H9 (cell line): ENCODE measurements around the gene EXOC3L4. TPM values are rescaled to one million over a fixed set of nuclear protein-coding genes. Genes with fewer than 3 reads are reported as not detected.

Experiments used
- DNase-seq: peaks from one replicate; pipeline ENCODE4 v3.0.0-alpha.2; 2017
- H2AFZ ChIP-seq: one replicate; pipeline ENCODE4 v1.6.1; 2013; ENCODE audit warnings: mild to moderate bottlenecking, low read length, control low read depth, moderate library complexity
- H2AK5ac ChIP-seq: 2 replicates; pipeline ENCODE4 v1.6.1; 2013; ENCODE audit warnings: low read length, control low read depth, mixed read lengths; ENCODE audit not compliant: insufficient read length
- H2BK120ac ChIP-seq: one replicate; pipeline ENCODE4 v1.6.1; 2013; ENCODE audit warnings: low read depth, mild to moderate bottlenecking, low read length, control low read depth, inconsistent platforms; ENCODE audit not compliant: poor library complexity, severe bottlenecking
- H2BK12ac ChIP-seq: 2 replicates; pipeline ENCODE4 v1.6.1; 2013; ENCODE audit warnings: low read length, control low read depth, mixed read lengths, low read depth; ENCODE audit not compliant: insufficient read length
- H2BK15ac ChIP-seq: 2 replicates; pipeline ENCODE4 v1.6.1; 2013; ENCODE audit warnings: low read depth, low read length, control low read depth
- H2BK20ac ChIP-seq: one replicate; pipeline ENCODE4 v1.6.1; 2013; ENCODE audit warnings: low read depth, mild to moderate bottlenecking, low read length, control low read depth, inconsistent platforms; ENCODE audit not compliant: poor library complexity, severe bottlenecking
- H2BK5ac ChIP-seq: 2 replicates; pipeline ENCODE4 v1.6.1; 2013; ENCODE audit warnings: low read length, control low read depth, mixed read lengths; ENCODE audit not compliant: insufficient read length
- H3K14ac ChIP-seq: 2 replicates; pipeline ENCODE4 v1.6.1; 2013; ENCODE audit warnings: low read length, control low read depth; ENCODE audit not compliant: insufficient read depth
- H3K18ac ChIP-seq: 2 replicates; pipeline ENCODE4 v1.6.1; 2013; ENCODE audit warnings: low read depth, mild to moderate bottlenecking, mixed read lengths, low read length, control low read depth; ENCODE audit not compliant: insufficient read length
- H3K23ac ChIP-seq: 2 replicates; pipeline ENCODE4 v1.6.1; 2013; ENCODE audit warnings: low read length, control low read depth, mixed read lengths, low read depth; ENCODE audit not compliant: insufficient read length
- H3K23me2 ChIP-seq: 2 replicates; pipeline ENCODE4 v1.6.1; 2013; ENCODE audit warnings: low read depth, mild to moderate bottlenecking, mixed read lengths, low read length, control low read depth; ENCODE audit not compliant: insufficient read length, poor library complexity, severe bottlenecking
- H3K27ac ChIP-seq: 2 replicates; pipeline ENCODE4 v1.5.1; 2013; ENCODE audit warnings: low read length, control low read depth, mixed read lengths, low read depth; ENCODE audit not compliant: insufficient read length
- H3K27me3 ChIP-seq: 2 replicates; pipeline ENCODE4 v1.6.1; 2013; ENCODE audit warnings: low read length, control low read depth, inconsistent platforms; ENCODE audit not compliant: insufficient read depth
- H3K4ac ChIP-seq: 2 replicates; pipeline ENCODE4 v1.6.1; 2013; ENCODE audit warnings: low read depth, mild to moderate bottlenecking, control low read depth, inconsistent platforms, low read length, moderate library complexity
- H3K4me1 ChIP-seq: 2 replicates; pipeline ENCODE4 v1.6.1; 2013; ENCODE audit warnings: low read length, control low read depth, inconsistent platforms; ENCODE audit not compliant: insufficient read depth
- H3K4me2 ChIP-seq: 2 replicates; pipeline ENCODE4 v1.6.1; 2013; ENCODE audit warnings: low read length, control low read depth, mixed read lengths; ENCODE audit not compliant: insufficient read length, insufficient read depth
- H3K56ac ChIP-seq: 2 replicates; pipeline ENCODE4 v1.6.1; 2013; ENCODE audit warnings: low read depth, mild to moderate bottlenecking, mixed read lengths, low read length, control low read depth; ENCODE audit not compliant: insufficient read length
- H3K79me1 ChIP-seq: 2 replicates; pipeline ENCODE4 v1.6.1; 2013; ENCODE audit warnings: low read depth, mild to moderate bottlenecking, moderate library complexity, low read length, control low read depth, inconsistent platforms; ENCODE audit not compliant: insufficient read depth, poor library complexity, severe bottlenecking
- H3K79me2 ChIP-seq: 2 replicates; pipeline ENCODE4 v1.6.1; 2013; ENCODE audit warnings: low read length, control low read depth, inconsistent platforms; ENCODE audit not compliant: insufficient read depth
- H3K9ac ChIP-seq: 2 replicates; pipeline ENCODE4 v1.6.1; 2013; ENCODE audit warnings: low read length, control low read depth, mixed read lengths; ENCODE audit not compliant: insufficient read length; ENCODE audit errors: extremely low read depth
- H3K9me3 ChIP-seq: one replicate; pipeline ENCODE4 v1.6.1; 2013; ENCODE audit warnings: low read depth, low read length, inconsistent platforms; ENCODE audit not compliant: control insufficient read depth
- H3T11ph ChIP-seq: one replicate; pipeline ENCODE4 v1.6.1; 2013; ENCODE audit warnings: mild to moderate bottlenecking, low read length, control low read depth, inconsistent platforms
- H4K20me1 ChIP-seq: one replicate; pipeline ENCODE4 v1.6.1; 2013; ENCODE audit not compliant: control insufficient read depth, insufficient read length, insufficient read depth
- H4K5ac ChIP-seq: 2 replicates; pipeline ENCODE4 v1.6.1; 2013; ENCODE audit warnings: low read depth, mild to moderate bottlenecking, mixed read lengths, low read length, control low read depth; ENCODE audit not compliant: insufficient read length
- H4K8ac ChIP-seq: replicated peaks from 2 replicates; pipeline ENCODE4 v1.6.1; 2013; ENCODE audit warnings: low read length, control low read depth, mixed read lengths, low read depth; ENCODE audit not compliant: insufficient read length
- H4K91ac ChIP-seq: 2 replicates; pipeline ENCODE4 v1.6.1; 2013; ENCODE audit warnings: low read depth, mild to moderate bottlenecking, moderate library complexity, mixed read lengths, low read length, control low read depth; ENCODE audit not compliant: insufficient read length
- H3K27ac Mint-ChIP-seq, 3 experiments: 2 replicates in 2 of 3; 3 replicates in 1 of 3; pipeline ENCODE4 v1.8.0; 2020 to 2021; ENCODE audit warnings: mixed read lengths in 3 of 3, mild to moderate bottlenecking in 1 of 3, moderate library complexity in 1 of 3
- H3K27me3 Mint-ChIP-seq: 2 replicates; pipeline ENCODE4 v1.8.0; 2021; ENCODE audit warnings: low read depth, mild to moderate bottlenecking, moderate library complexity, mixed read lengths
- H3K36me3 Mint-ChIP-seq, 3 experiments: 2 replicates in 2 of 3; 3 replicates in 1 of 3; pipeline ENCODE4 v1.8.0; 2020 to 2021; ENCODE audit warnings: low read depth in 3 of 3, mixed read lengths in 3 of 3; ENCODE audit not compliant: insufficient read depth in 1 of 3
- H3K4me1 Mint-ChIP-seq, 2 experiments: 2 replicates each; pipeline ENCODE4 v1.8.0; 2020; ENCODE audit warnings: mixed read lengths in 2 of 2
- H3K4me3 Mint-ChIP-seq, 2 experiments: 2 replicates in 1 of 2; 3 replicates in 1 of 2; pipeline ENCODE4 v1.8.0; 2020 to 2021; ENCODE audit warnings: mild to moderate bottlenecking in 2 of 2, mixed read lengths in 2 of 2, moderate library complexity in 1 of 2
- H3K9me3 Mint-ChIP-seq, 2 experiments: 2 replicates in 1 of 2; 3 replicates in 1 of 2; pipeline ENCODE4 v1.8.0; 2020; ENCODE audit warnings: mild to moderate bottlenecking in 2 of 2, mixed read lengths in 2 of 2, moderate library complexity in 1 of 2
- WGBS: extraction: QIAGEN DNeasy Blood & Tissue Kit; methylation state at CpG from one replicate; pipeline ENCODE4 v1.1.7; 2013; ENCODE audit warnings: missing lambda C conversion rate, low lambda C conversion rate, mixed read lengths; ENCODE audit not compliant: insufficient read length; ENCODE audit errors: extremely low coverage; 5-methylcytosine and 5-hydroxymethylcytosine counted together
- total RNA-seq: library from RNA; stranded (reverse); gene quantifications from 2 replicates; pipeline ENCODE4 v1.2.1, GENCODE V29; 2021
- TF ChIP-seq, protein P1 (sequence below): fragments of 200-600 bp; sonication (generic); conservative IDR thresholded peaks from 3 replicates; pipeline ENCODE4 v1.8.0; 2021; ENCODE audit warnings: antibody characterized with exemption, mild to moderate bottlenecking

The EXOC3L4 gene
- total RNA-seq, 1 experiment from 2014 or later, result 0.42 TPM

- WGBS, result no CpG with 5 or more reads among the region's 21 CpGs
- no peaks in the 10 kb centered on the region for H3K4me1 Mint-ChIP-seq
- Histone ChIP-seq H2AK5ac (no peak overlapping the region), H3T11ph (no peak overlapping the region), H4K8ac (no peak overlapping the region), H3K27ac (no peak overlapping the region), H3K4me2 (no peak overlapping the region), H2BK12ac (no peak overlapping the region), H3K14ac (no peak overlapping the region; the same call in 1 of the 2 replicates), H3K56ac (no peak overlapping the region), H2BK15ac (no peak overlapping the region), H3K79me2 (no peaks in the 10 kb centered on the region), H3K27me3 (no peaks in the 10 kb centered on the region; the same call in 1 of the 2 replicates), H2AFZ (no peak overlapping the region), H4K91ac (no peak overlapping the region), H3K23me2 (no peaks in the 10 kb centered on the region), H2BK5ac (no peak overlapping the region), H2BK120ac (no peak overlapping the region), H3K79me1 (no peaks in the 10 kb centered on the region), H3K4me1 (no peaks in the 10 kb centered on the region), H3K4ac (no peak overlapping the region), H3K23ac (no peak overlapping the region), H4K5ac (no peak overlapping the region), H4K20me1 (no peaks in the 10 kb centered on the region), H3K9me3 (no peaks in the 10 kb centered on the region), H3K18ac (no peak overlapping the region), H3K9ac (no peak overlapping the region), H2BK20ac (no peak overlapping the region)
- TF ChIP-seq, protein P1, sequence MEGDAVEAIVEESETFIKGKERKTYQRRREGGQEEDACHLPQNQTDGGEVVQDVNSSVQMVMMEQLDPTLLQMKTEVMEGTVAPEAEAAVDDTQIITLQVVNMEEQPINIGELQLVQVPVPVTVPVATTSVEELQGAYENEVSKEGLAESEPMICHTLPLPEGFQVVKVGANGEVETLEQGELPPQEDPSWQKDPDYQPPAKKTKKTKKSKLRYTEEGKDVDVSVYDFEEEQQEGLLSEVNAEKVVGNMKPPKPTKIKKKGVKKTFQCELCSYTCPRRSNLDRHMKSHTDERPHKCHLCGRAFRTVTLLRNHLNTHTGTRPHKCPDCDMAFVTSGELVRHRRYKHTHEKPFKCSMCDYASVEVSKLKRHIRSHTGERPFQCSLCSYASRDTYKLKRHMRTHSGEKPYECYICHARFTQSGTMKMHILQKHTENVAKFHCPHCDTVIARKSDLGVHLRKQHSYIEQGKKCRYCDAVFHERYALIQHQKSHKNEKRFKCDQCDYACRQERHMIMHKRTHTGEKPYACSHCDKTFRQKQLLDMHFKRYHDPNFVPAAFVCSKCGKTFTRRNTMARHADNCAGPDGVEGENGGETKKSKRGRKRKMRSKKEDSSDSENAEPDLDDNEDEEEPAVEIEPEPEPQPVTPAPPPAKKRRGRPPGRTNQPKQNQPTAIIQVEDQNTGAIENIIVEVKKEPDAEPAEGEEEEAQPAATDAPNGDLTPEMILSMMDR, result no peak
- H3K36me3 Mint-ChIP-seq, result no peaks in the 10 kb centered on the region
- H3K9me3 Mint-ChIP-seq, result no peaks in the 10 kb centered on the region; a peak in 1 of 5 replicates
- peaks cover 15% of the 10 kb centered on the region for H3K27me3 Mint-ChIP-seq
- DNase-seq, result peak; percentile 35
- peak overlapping the region in 1 of 3 experiments; percentile 87; a peak in 1 of 7 replicates for H3K27ac Mint-ChIP-seq
- no peak overlapping the region; a peak in 1 of 5 replicates for H3K4me3 Mint-ChIP-seq
Measured at GRCh38 chr14:103072595-103073366, 21.7 kb upstream of the EXOC3L4 start.
